ENCODE measurements around the gene CAT.

GRCh38 chr11:34507156-34507555 is 68.4 kb downstream of the CAT start:
- TF ChIP-seq CTCF (IDR thresholded peaks at IDR 0.05), result no peak
- TF ChIP-seq POLR2A (IDR thresholded peaks at IDR 0.05), result no peak

Measured in vagina (tissue), 2 donors.